ENCODE data around the gene TRIP10.

TRIP10 gene

GRCh38 chr19:6739390-6739882 is at the start of gene TRIP10:
TSS of gene TRIP10 (plus strand) at chr19:6739680. CDS start at chr19:6739762, 82 bp downstream.
- peak within 1 kb of the TSS; percentile 65 for H3K27ac ChIP-seq
- no peak for TF ChIP-seq CTCF (conservative IDR thresholded peaks at IDR 0.05)

- TF ChIP-seq CTCF (conservative IDR thresholded peaks at IDR 0.05), result no peak
- H3K27ac ChIP-seq, result no peak overlapping the region
Measured at GRCh38 chr19:6690160-6690885, 49.2 kb upstream of the TRIP10 start.

GRCh38 chr19:6691342-6691741 is 48.1 kb upstream of the TRIP10 start:
- no peak overlapping the region for H3K27ac ChIP-seq
- TF ChIP-seq CTCF (conservative IDR thresholded peaks at IDR 0.05), result no peak

- no peak overlapping the region for H3K27ac ChIP-seq
- no peak for TF ChIP-seq CTCF (conservative IDR thresholded peaks at IDR 0.05)
Measured at GRCh38 chr19:6692027-6692426, 47.5 kb upstream of the TRIP10 start.

GRCh38 chr19:6693056-6693471 is 46.4 kb upstream of the TRIP10 start:
- no peak overlapping the region for H3K27ac ChIP-seq
- no peak for TF ChIP-seq CTCF (conservative IDR thresholded peaks at IDR 0.05)

GRCh38 chr19:6693681-6694080 is 45.8 kb upstream of the TRIP10 start:
- TF ChIP-seq CTCF (conservative IDR thresholded peaks at IDR 0.05), result no peak

GRCh38 chr19:6694147-6694815 is 45.2 kb upstream of the TRIP10 start:
- TF ChIP-seq CTCF (conservative IDR thresholded peaks at IDR 0.05), result no peak

More at GRCh38 chr19:6693681-6694080, 45.8 kb upstream of the TRIP10 start:
- H3K27ac ChIP-seq, result no peak overlapping the region

More at GRCh38 chr19:6694147-6694815, 45.2 kb upstream of the TRIP10 start:
- H3K27ac ChIP-seq, result no peak overlapping the region
